ENCODE results near the gene EP400.

EP400 gene

DNA sequence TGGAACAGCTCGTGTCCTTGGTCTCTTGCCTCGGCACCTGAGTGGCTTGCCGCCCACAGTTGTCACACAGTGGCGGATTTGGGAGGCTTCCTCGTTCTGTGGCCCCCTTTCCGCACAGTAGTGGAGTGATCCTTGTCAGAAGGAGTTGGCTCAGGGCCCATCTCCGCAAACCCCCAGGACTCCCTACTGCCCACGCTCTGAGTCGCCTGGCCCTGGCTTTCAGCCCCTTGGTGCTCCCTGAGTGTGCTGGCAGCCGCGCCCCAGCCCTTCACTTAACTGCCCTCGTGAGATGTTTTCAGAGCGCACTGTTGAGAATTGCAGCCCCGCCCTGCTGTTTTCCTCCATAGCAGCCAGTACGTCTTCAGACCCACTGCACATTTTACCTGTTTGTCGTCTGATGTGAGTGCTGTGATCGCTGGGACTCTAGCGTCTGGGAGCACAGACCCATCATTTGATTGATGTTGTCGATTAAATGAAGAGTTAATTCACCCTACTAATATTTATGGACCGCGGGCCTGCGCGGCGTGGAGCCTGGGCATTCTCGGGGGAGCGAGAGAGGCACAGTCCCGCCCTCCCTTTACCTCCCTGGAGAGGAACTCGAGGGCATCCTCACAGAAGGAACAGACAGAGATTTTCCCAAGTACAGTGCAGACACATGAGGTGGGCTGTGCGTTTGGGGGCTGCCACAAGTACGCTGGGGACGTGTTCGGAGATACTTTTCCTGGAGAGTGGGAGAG is 102.6 kb downstream of the EP400 start:
- no peak for DNase-seq

- DNase-seq: no peak
Observed at GRCh38 chr12:132053338-132054330, 103.9 kb downstream of the EP400 start.

DNA sequence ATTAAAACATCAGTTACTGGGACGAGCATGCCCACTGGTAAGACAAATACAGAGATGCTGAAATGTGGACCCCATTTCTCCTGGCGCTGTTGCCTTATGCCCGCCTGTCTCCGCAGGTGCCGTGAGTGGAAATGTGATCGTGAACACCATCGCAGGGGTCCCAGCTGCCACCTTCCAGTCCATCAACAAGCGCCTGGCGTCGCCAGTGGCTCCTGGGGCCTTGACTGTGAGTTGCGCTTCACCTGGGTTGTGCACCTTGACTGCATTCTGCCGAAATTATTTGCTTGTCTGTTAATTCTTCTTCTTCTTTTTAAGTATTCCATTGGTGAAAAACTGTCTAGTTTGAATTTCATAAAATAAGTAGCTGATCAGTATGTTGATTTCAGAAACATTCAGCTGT is 105.2 kb downstream of the EP400 start:
- no peak for DNase-seq

GRCh38 chr12:132055535-132056096 is 105.9 kb downstream of the EP400 start:
- DNase-seq: no peak

DNA sequence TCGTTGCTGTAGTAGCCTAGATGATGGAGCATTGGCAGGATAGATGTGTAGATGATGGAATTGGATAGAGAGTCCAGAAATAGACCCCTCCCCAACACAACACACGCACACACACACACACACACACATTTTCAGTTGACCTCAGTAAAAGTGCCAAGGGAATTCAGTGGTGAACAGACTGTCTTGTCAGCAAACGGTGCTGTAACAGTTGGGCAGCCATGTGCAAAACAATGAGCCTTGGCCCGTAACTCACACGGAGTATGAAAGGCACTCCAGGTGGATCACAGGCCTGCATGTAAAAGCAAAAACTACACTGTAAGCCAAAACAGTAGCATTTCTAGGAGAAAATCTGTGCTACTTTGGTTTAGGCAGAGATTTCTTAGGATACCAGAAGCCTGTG is 106.6 kb downstream of the EP400 start:
- DNase-seq: no peak

DNA sequence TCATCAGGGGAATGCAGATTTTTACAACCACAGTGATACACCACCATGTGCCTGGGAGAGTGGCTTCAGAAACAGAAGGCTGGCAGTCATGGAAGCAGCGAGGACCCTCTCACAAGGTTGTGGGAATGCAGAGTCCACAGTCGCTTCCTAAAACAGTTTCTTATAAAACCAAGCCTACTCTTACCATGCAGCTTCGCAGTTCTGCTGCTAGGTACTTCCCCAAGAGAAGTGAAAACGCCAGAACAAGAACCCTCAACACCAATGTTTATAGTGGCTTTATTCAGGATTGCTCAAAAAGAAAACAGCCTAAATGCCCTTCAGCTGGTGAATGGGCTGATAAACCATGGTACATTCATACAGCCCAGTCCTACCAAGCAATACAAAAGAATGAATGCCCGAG is 107.2 kb downstream of the EP400 start:
- no peak for DNase-seq

DNA sequence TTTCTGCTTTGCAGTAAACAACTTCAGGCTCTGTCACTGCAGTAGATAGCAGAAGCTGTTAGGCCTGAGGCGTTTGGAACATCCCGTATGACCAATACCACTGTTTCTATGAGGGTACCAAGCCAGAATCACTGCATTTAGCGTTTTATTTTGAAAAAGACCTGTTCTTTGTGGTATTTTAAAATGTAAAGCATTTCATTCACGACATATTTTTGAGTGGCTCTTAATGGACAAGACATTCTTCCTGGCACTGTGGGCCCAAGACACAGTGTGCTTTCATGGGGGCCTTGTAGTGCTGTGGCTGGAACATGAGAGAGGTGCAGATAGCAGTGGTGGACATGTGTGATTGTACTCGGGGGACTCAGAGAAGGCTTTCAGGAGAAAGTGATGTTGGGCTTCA is 107.9 kb downstream of the EP400 start:
- no peak for DNase-seq

DNA sequence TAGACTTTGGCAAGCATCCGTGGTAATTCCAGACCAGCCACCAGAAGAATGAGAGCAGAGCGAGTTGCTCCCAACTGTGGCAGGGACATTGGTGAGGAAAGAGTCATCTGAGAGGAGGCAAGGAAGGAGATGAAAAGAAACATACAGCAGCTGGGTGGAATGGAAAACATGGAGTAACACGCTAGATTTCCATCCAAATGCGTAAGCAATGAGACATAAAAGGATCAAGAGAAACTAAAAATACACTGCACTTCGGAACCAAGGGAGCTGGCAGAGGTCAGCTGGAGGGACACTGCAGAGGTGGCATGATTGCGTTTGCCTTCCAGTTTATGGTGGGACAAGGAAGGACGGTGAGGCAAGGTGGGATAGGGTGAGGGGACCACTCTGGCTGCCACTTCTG is 111.5 kb downstream of the EP400 start:
- no peak for DNase-seq

GRCh38 chr12:132061641-132062430 is 112.1 kb downstream of the EP400 start:
- DNase-seq: no peak

DNA sequence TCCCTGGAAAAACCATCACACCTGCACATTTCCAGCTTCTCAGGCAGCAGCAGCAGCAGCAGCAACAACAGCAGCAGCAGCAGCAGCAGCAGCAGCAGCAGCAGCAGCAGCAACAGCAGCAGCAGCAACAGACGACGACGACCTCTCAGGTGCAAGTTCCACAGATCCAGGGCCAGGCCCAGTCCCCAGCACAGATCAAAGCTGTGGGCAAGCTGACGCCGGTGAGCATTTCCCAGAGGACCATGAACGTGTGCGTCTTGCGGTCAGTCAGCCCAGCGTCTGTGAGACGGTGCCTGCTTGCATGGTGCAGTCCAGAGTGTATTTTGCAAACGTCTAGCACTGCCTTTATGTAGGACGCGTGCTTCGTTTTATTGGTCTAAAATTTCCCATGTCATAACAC is 112.7 kb downstream of the EP400 start:
- DNase-seq: no peak

DNA sequence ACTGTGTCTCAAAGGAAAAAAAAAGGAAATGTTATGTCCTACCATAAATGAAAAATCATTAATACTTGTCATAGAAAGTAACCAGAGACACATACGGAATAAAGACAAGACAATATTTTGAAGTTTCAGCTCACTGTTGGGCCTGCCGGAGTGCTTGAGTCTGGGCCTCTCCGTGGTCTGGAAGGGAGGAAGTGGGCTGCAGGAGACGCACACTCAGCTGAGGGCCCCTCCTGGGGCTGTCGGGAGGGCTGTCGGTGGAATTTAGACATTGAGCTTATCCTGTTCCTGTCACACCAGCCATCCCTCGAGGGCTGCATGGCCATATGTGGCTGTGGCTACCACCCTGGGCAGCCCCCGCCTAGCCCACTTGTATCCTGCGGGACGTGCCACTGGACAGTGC is 113.7 kb downstream of the EP400 start:
- DNase-seq: no peak

DNA sequence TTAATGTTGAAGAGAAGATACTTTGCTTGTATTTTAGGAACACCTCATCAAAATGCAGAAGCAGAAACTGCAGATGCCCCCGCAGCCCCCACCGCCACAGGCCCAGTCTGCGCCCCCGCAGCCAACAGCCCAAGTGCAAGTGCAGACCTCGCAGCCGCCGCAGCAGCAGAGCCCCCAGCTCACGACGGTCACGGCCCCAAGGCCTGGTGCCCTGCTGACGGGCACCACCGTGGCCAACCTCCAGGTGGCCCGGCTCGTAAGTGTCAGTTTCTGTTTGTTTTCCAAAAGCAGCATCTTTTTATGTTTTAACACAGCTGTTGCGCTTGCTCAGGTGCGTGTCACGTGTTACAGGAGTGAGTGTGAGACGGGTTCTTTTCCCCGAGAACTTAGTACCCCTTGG is 114.9 kb downstream of the EP400 start:
- DNase-seq: no peak

DNA sequence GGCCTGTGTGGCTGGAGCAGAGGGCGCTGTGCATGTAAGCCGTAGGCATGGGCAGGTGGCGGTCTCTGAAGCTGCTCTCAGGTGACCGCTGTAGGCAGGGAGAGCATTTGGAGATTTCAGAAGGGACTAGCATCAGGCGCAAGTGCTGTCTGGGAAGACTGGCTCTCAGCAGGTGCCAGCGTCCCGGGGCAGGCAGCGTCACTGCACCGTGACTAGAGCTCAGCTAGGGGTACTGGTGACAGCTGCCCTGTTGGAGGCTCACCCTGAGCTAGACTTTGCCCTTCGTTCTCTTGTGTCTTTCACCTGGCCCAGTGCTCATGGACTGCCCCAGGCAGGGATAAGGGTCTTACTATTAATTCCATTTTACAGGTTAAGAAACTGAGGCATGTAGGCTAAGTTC is 115.5 kb downstream of the EP400 start:
- DNase-seq: no peak

GRCh38 chr12:132065609-132066344 is 116.0 kb downstream of the EP400 start:
- no peak for DNase-seq

DNA sequence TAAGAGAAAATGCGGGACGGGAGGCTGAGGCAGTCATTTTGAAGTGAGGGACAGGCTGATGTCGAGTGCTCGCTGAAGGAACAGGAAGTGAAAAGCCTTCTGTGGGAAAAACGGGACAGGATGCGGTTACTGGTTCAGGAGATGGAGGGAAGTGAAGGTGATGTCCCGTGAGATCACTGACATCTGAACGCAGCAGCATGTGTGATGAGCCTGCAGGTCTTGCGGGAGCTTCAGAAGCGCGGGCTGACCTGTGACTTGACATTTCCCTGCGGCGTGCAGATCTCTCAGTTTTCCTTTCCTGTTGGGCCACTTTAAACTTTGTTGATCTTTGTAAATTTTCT is 116.6 kb downstream of the EP400 start:
- no peak for DNase-seq

DNA sequence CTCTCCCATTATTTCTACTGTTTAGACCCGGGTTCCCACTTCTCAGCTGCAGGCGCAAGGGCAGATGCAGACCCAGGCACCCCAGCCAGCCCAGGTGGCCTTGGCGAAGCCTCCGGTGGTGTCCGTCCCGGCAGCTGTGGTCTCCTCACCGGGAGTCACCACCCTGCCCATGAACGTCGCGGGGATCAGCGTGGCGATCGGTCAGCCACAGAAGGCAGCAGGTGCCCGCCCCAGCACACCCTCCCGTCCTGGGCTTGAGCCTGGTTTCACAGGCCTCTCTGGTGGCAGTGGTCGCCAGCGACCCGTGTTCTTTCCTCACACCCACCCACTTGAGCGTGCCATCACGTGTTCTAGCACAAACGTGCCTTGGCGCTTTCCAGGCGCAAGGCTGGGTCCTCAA is 117.0 kb downstream of the EP400 start:
- no peak for DNase-seq

- no peak for DNase-seq
Observed at GRCh38 chr12:132067182-132067581, 117.4 kb downstream of the EP400 start.

DNA sequence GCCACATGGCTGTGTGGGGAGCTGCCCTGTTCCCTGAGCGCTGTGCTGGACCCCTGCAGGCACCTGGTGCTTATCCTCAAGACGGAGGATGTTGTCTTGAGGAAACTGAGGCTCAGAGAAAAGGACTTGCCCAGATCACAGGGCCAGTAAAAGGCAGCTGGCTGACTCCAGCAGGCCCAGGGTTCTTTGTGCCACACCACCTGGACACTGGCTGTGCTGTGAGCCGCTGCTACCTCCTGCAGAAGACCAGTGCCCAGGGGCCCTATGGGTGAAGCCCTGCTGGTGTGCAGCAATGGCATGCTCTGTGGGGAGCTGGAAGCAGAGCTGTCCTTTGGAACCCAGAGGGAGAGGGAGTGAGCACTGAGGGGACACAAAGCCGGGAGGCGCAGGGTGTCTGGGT is 118.5 kb downstream of the EP400 start:
- no peak for DNase-seq

GRCh38 chr12:132069336-132069985 is 119.7 kb downstream of the EP400 start:
- no peak for DNase-seq

GRCh38 chr12:132070298-132070697 is 120.6 kb downstream of the EP400 start:
- DNase-seq: no peak

DNA sequence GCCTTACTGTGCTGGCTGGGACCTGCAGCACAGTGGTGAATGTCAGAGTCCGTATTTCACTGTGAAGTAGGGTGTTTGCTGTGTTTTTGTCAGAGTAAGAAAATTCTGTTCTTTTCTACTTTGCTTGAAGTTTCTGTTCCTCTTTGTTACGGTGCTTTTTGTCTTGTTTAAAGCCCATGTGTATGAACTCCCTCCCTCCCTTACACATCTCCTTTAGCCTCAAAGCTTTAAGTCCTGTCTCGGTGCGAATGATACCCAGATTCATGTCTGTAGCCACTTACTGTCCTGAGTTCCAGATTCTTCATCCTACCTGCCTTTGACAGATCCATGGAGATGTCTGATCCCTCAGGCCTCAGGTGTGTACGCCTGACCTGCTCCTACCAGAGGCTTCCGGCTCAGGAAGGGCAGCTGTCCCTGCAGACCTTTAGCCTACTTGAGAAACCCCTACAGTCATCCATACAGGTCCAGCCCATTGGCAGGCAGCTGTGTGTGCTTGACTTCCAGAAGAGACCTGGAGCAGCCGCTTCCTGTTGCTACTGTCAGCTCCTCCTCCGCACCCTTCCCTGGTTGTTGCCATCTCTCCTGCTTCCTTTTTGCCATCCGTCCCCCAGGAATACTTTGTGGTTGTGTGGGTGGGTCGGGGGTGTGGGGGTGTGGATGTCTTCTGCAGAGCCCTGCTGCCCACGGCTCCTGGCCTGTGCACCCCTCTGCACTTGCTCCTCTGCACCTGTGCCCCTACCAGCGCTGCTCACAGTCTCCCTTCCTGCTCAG is 121.5 kb downstream of the EP400 start:
- no peak for DNase-seq
